Measurements from ENCODE around the gene MLPH. TPM values are rescaled to one million over a fixed set of nuclear protein-coding genes. Genes with fewer than 3 reads are reported as not detected.

The MLPH gene
- polyA plus RNA-seq (2013, experiment 1 of 2) = 3.0 TPM
- polyA plus RNA-seq (2013, experiment 2 of 2) = 4.9 TPM

GRCh38 chr2:237486819-237487448 lies at the start of gene MLPH:
Gene MLPH (plus strand): TSS chr2:237487251. CDS start chr2:237493427, 6,176 bp downstream.
- peak within 1 kb of the TSS; percentile 62 for H3K4me3 ChIP-seq (ENCODE audit: low read length)
- peaks cover 19% of the 10 kb centered on the region for H3K4me1 ChIP-seq (ENCODE audit: insufficient read depth, low read length)
- H3K9ac ChIP-seq (ENCODE audit: low read depth, low read length) = peak within 1 kb of the TSS; percentile 48
- WGBS = under 1% methylated on average over 63 of the region's 63 CpGs
- H3K27me3 ChIP-seq (ENCODE audit: insufficient read depth, low read length) = peaks cover 56% of the 10 kb centered on the region
- peaks cover 10% of the 10 kb centered on the region for H3K9me3 ChIP-seq (ENCODE audit: insufficient read depth, low read depth, low read length)
- no peak within 1 kb of the TSS for H3K27ac ChIP-seq (ENCODE audit: low read depth, low read length)
- 0 out of 2 replicates have a peak, but pooled peaks cover 3% of the 10 kb centered on the region for H3K36me3 ChIP-seq (ENCODE audit: insufficient read depth, low read length)

GRCh38 chr2:237437566-237437965 lies 49.5 kb upstream of the MLPH start:
- no peaks in the 10 kb centered on the region for H3K36me3 ChIP-seq (ENCODE audit: insufficient read depth, low read length)
- whole genome bisulfite sequencing = 88% methylated on average over 5 of the region's 5 CpGs
- no peaks in the 10 kb centered on the region for H3K9me3 ChIP-seq (ENCODE audit: insufficient read depth, low read depth, low read length)
- no peak overlapping the region for H3K27ac ChIP-seq (ENCODE audit: low read depth, low read length)
- no peaks in the 10 kb centered on the region for H3K27me3 ChIP-seq (ENCODE audit: insufficient read depth, low read length)
- peaks cover 16% of the 10 kb centered on the region for H3K4me1 ChIP-seq (ENCODE audit: insufficient read depth, low read length)
- H3K9ac ChIP-seq (ENCODE audit: low read depth, low read length) = no peak overlapping the region
- H3K4me3 ChIP-seq (ENCODE audit: low read length) = no peak overlapping the region

GRCh38 chr2:237438080-237438940 lies 48.7 kb upstream of the MLPH start:
- H3K4me3 ChIP-seq (ENCODE audit: low read length) = no peak overlapping the region
- no peaks in the 10 kb centered on the region for H3K27me3 ChIP-seq (ENCODE audit: insufficient read depth, low read length)
- H3K36me3 ChIP-seq (ENCODE audit: insufficient read depth, low read length) = no peaks in the 10 kb centered on the region
- WGBS = 60% methylated on average over 8 of the region's 8 CpGs
- H3K27ac ChIP-seq (ENCODE audit: low read depth, low read length) = no peak overlapping the region
- peaks cover 16% of the 10 kb centered on the region for H3K4me1 ChIP-seq (ENCODE audit: insufficient read depth, low read length)
- no peak overlapping the region for H3K9ac ChIP-seq (ENCODE audit: low read depth, low read length)
- H3K9me3 ChIP-seq (ENCODE audit: insufficient read depth, low read depth, low read length) = no peaks in the 10 kb centered on the region

- Histone ChIP-seq H3K9me3 (ENCODE audit: insufficient read depth, low read depth, low read length) (no peaks in the 10 kb centered on the region), H3K4me1 (ENCODE audit: insufficient read depth, low read length) (peaks cover 12% of the 10 kb centered on the region), H3K4me3 (ENCODE audit: low read length) (no peak overlapping the region), H3K27ac (ENCODE audit: low read depth, low read length) (no peak overlapping the region), H3K27me3 (ENCODE audit: insufficient read depth, low read length) (no peaks in the 10 kb centered on the region), H3K36me3 (ENCODE audit: insufficient read depth, low read length) (no peaks in the 10 kb centered on the region), H3K9ac (ENCODE audit: low read depth, low read length) (no peak overlapping the region)
- WGBS = 60% methylated on average over 2 of the region's 2 CpGs
Observed at GRCh38 chr2:237440819-237441281, 46.2 kb upstream of the MLPH start.

- Histone ChIP-seq H3K4me3 (ENCODE audit: low read length) (no peak overlapping the region), H3K9ac (ENCODE audit: low read depth, low read length) (no peak overlapping the region), H3K27ac (ENCODE audit: low read depth, low read length) (no peak overlapping the region)
Observed at GRCh38 chr2:237441605-237442274, 45.3 kb upstream of the MLPH start.

GRCh38 chr2:237444071-237444470 lies 43.0 kb upstream of the MLPH start:
- no peaks in the 10 kb centered on the region for H3K9me3 ChIP-seq (ENCODE audit: insufficient read depth, low read depth, low read length)
- no peak overlapping the region for H3K9ac ChIP-seq (ENCODE audit: low read depth, low read length)
- no peaks in the 10 kb centered on the region for H3K4me1 ChIP-seq (ENCODE audit: insufficient read depth, low read length)
- 93% methylated on average over 2 of the region's 2 CpGs for WGBS
- no peak overlapping the region for H3K27ac ChIP-seq (ENCODE audit: low read depth, low read length)
- no peak overlapping the region for H3K4me3 ChIP-seq (ENCODE audit: low read length)
- H3K27me3 ChIP-seq (ENCODE audit: insufficient read depth, low read length) = no peaks in the 10 kb centered on the region
- H3K36me3 ChIP-seq (ENCODE audit: insufficient read depth, low read length) = no peaks in the 10 kb centered on the region

More at GRCh38 chr2:237441605-237442274, 45.3 kb upstream of the MLPH start:
- H3K27me3 ChIP-seq (ENCODE audit: insufficient read depth, low read length) = no peaks in the 10 kb centered on the region
- 69% methylated on average over 2 of the region's 2 CpGs for WGBS
- no peaks in the 10 kb centered on the region for H3K36me3 ChIP-seq (ENCODE audit: insufficient read depth, low read length)
- peaks cover 12% of the 10 kb centered on the region for H3K4me1 ChIP-seq (ENCODE audit: insufficient read depth, low read length)
- no peaks in the 10 kb centered on the region for H3K9me3 ChIP-seq (ENCODE audit: insufficient read depth, low read depth, low read length)

GRCh38 chr2:237445611-237446337 lies 41.3 kb upstream of the MLPH start:
- no peak overlapping the region for H3K9ac ChIP-seq (ENCODE audit: low read depth, low read length)
- no peak overlapping the region for H3K4me3 ChIP-seq (ENCODE audit: low read length)
- H3K36me3 ChIP-seq (ENCODE audit: insufficient read depth, low read length) = no peaks in the 10 kb centered on the region
- H3K4me1 ChIP-seq (ENCODE audit: insufficient read depth, low read length) = no peaks in the 10 kb centered on the region
- H3K9me3 ChIP-seq (ENCODE audit: insufficient read depth, low read depth, low read length) = no peaks in the 10 kb centered on the region
- 90% methylated on average over 26 of the region's 26 CpGs for WGBS
- H3K27me3 ChIP-seq (ENCODE audit: insufficient read depth, low read length) = no peaks in the 10 kb centered on the region
- no peak overlapping the region for H3K27ac ChIP-seq (ENCODE audit: low read depth, low read length)

- Histone ChIP-seq H3K4me1 (ENCODE audit: insufficient read depth, low read length) (no peaks in the 10 kb centered on the region), H3K9ac (ENCODE audit: low read depth, low read length) (no peak overlapping the region), H3K27me3 (ENCODE audit: insufficient read depth, low read length) (no peaks in the 10 kb centered on the region), H3K9me3 (ENCODE audit: insufficient read depth, low read depth, low read length) (no peaks in the 10 kb centered on the region), H3K36me3 (ENCODE audit: insufficient read depth, low read length) (no peaks in the 10 kb centered on the region), H3K27ac (ENCODE audit: low read depth, low read length) (no peak overlapping the region), H3K4me3 (ENCODE audit: low read length) (no peak overlapping the region)
- 92% methylated on average over 6 of the region's 6 CpGs for WGBS
Observed at GRCh38 chr2:237446338-237446665, 40.7 kb upstream of the MLPH start.

- no peaks in the 10 kb centered on the region for H3K4me1 ChIP-seq (ENCODE audit: insufficient read depth, low read length)
- no peak overlapping the region for H3K4me3 ChIP-seq (ENCODE audit: low read length)
- H3K9me3 ChIP-seq (ENCODE audit: insufficient read depth, low read depth, low read length) = no peaks in the 10 kb centered on the region
- WGBS = 96% methylated on average over 11 of the region's 11 CpGs
- H3K27ac ChIP-seq (ENCODE audit: low read depth, low read length) = no peak overlapping the region
- no peak overlapping the region for H3K9ac ChIP-seq (ENCODE audit: low read depth, low read length)
- no peaks in the 10 kb centered on the region for H3K36me3 ChIP-seq (ENCODE audit: insufficient read depth, low read length)
- H3K27me3 ChIP-seq (ENCODE audit: insufficient read depth, low read length) = no peaks in the 10 kb centered on the region
Observed at GRCh38 chr2:237447496-237447895, 39.6 kb upstream of the MLPH start.

GRCh38 chr2:237448171-237448570 lies 38.9 kb upstream of the MLPH start:
- WGBS = 93% methylated on average over 7 of the region's 7 CpGs

More at GRCh38 chr2:237448171-237448570, 38.9 kb upstream of the MLPH start:
- Histone ChIP-seq H3K9me3 (ENCODE audit: insufficient read depth, low read depth, low read length) (no peaks in the 10 kb centered on the region), H3K36me3 (ENCODE audit: insufficient read depth, low read length) (no peaks in the 10 kb centered on the region), H3K27ac (ENCODE audit: low read depth, low read length) (no peak overlapping the region), H3K4me3 (ENCODE audit: low read length) (no peak overlapping the region), H3K27me3 (ENCODE audit: insufficient read depth, low read length) (no peaks in the 10 kb centered on the region), H3K4me1 (ENCODE audit: insufficient read depth, low read length) (no peaks in the 10 kb centered on the region), H3K9ac (ENCODE audit: low read depth, low read length) (no peak overlapping the region)

All from HUES64 (cell line).